NOMO-1 treated with DMSO at 0.1 percent for 48 hours (cell line): ENCODE data around the gene ARHGAP29.

Experiments used
- DNase-seq: peaks from one replicate; lab custom pipeline; 2025; ENCODE audit not compliant: unreplicated experiment; lab: John Stamatoyannopoulos, UW

The ARHGAP29 gene

GRCh38 chr1:94126651-94127050 lies 110.7 kb downstream of the ARHGAP29 start:
- no peak for DNase-seq

GRCh38 chr1:94125551-94126514 lies 111.6 kb downstream of the ARHGAP29 start:
- no peak for DNase-seq

DNA sequence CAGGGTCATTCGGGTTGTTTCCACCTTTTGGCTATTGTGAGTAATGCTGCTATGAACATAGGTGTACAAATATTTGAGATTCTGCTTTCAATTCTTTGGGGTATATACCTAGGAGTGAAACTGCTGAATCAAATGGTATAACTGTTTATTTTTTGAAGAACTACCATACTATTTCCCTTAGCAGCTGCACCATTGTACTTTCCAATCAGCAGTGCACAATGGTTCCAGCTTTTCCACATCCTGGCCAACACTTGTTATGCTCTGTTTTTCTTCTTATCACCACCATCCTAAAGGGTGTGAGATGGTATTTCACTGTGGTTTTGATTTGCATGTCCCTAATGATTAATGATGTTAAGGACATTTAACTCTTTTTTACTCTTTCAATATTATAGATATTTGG lies 112.8 kb downstream of the ARHGAP29 start:
- no peak for DNase-seq

DNA sequence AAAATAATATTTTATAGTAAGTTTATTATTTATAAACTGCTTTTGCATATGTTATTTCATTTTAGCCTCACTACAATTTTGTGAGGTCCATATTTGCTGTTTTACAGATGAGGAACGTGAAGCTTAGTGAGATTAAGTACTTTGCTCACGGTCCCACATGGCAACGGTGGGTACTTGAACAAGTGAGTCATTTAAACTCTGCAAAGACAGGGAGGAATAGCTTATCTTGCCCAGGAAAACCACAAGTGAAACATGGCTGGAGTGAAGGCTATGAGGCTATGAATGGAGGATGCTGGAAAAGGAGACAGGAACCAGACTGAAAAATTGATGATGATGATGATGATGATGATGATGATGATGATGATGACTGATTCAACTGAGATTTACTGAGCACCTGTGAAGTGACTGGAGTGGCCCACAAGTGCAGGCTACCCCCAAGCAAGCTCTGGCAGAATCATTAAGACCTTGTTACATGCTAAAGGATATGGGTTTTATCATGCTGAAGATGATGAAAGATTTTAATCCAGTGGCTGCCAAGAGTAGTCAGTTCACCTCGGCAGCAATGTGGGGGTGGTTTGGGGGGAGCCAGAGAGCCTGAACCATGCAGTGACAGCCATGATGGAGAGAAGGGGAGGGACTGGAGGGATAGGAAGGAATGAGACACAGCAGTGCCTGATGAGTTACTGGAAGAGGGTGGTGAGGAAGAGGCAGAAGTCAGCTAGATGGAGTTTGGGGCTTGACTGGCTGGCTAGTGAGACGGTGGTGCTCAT lies 115.0 kb downstream of the ARHGAP29 start:
- DNase-seq: no peak
